HG03565 (cell line): ENCODE measurements around the gene MGMT.

Source experiments
- ATAC-seq: cut with Tn5 transposase; IDR thresholded peaks from one replicate; pipeline ENCODE4 v1.9.1; 2021; ENCODE audit warnings: mild to moderate bottlenecking, moderate library complexity; ENCODE audit not compliant: unreplicated experiment

MGMT gene

GRCh38 chr10:129815898-129816655 is 349.0 kb downstream of the MGMT start:
- no peak for ATAC-seq

GRCh38 chr10:129816656-129817045 is 349.6 kb downstream of the MGMT start:
- ATAC-seq, result no peak
